Astrocyte (in vitro differentiated cells and primary cell): ENCODE measurements around the gene RRP1. TPM values are rescaled to one million over a fixed set of nuclear protein-coding genes. Genes with fewer than 3 reads are reported as not detected.

ENCODE experiments used
- DNase-seq: peaks from one replicate; pipeline ENCODE4 v3.0.0-alpha.2; 2010; ENCODE audit warnings: low read depth
- FAIRE-seq: peaks from 2 replicates; lab custom pipeline; 2011; peaks lifted over from hg19 to GRCh38; lab: Jason Lieb, UNC
- H2AFZ ChIP-seq: 2 replicates; pipeline ENCODE4 v1.6.0; 2012; ENCODE audit warnings: low read depth, low read length, inconsistent platforms
- H3K27ac ChIP-seq: 2 replicates; pipeline ENCODE4 v1.5.1; 2011; ENCODE audit warnings: low read depth, low read length, inconsistent platforms
- H3K27me3 ChIP-seq: 2 replicates; pipeline ENCODE4 v1.6.0; 2011; ENCODE audit warnings: low read length, inconsistent platforms; ENCODE audit not compliant: insufficient read depth
- H3K36me3 ChIP-seq: 2 replicates; pipeline ENCODE4 v1.5.1; 2011; ENCODE audit warnings: low read length, inconsistent platforms; ENCODE audit not compliant: insufficient read depth
- H3K4me1 ChIP-seq: 2 replicates; pipeline ENCODE4 v1.5.1; 2011; ENCODE audit warnings: low read length, inconsistent platforms; ENCODE audit not compliant: insufficient read depth
- H3K4me2 ChIP-seq: 2 replicates; pipeline ENCODE4 v1.6.0; 2012; ENCODE audit warnings: low read length, inconsistent platforms
- H3K4me3 ChIP-seq: 2 replicates; pipeline ENCODE4 v1.5.1; 2011; ENCODE audit warnings: low read depth, mild to moderate bottlenecking, low read length, inconsistent platforms; ENCODE audit not compliant: insufficient read depth
- H3K79me2 ChIP-seq: 2 replicates; pipeline ENCODE4 v1.6.0; 2012; ENCODE audit warnings: mild to moderate bottlenecking, low read length, inconsistent platforms; ENCODE audit not compliant: insufficient read depth
- H3K9ac ChIP-seq: 2 replicates; pipeline ENCODE4 v1.6.0; 2012; ENCODE audit warnings: mild to moderate bottlenecking, low read length, inconsistent platforms
- H3K9me3 ChIP-seq: 2 replicates; pipeline ENCODE4 v1.5.1; 2012; ENCODE audit warnings: low read depth, mild to moderate bottlenecking, low read length, inconsistent platforms; ENCODE audit not compliant: insufficient read depth
- H4K20me1 ChIP-seq: 2 replicates; pipeline ENCODE4 v1.6.0; 2012; ENCODE audit warnings: low read length, inconsistent platforms; ENCODE audit not compliant: insufficient read depth
- H3K27ac Mint-ChIP-seq: one replicate; pipeline ENCODE4 v1.8.0; 2021; ENCODE audit warnings: mild to moderate bottlenecking, mixed read lengths; ENCODE audit not compliant: unreplicated experiment
- H3K27me3 Mint-ChIP-seq: one replicate; pipeline ENCODE4 v1.8.0; 2021; ENCODE audit warnings: low read depth, mixed read lengths; ENCODE audit not compliant: unreplicated experiment
- H3K36me3 Mint-ChIP-seq: one replicate; pipeline ENCODE4 v1.8.0; 2021; ENCODE audit warnings: low read depth, mixed read lengths; ENCODE audit not compliant: unreplicated experiment
- H3K4me1 Mint-ChIP-seq: one replicate; pipeline ENCODE4 v1.8.0; 2021; ENCODE audit warnings: low read depth, mixed read lengths; ENCODE audit not compliant: unreplicated experiment
- H3K4me3 Mint-ChIP-seq: one replicate; pipeline ENCODE4 v1.8.0; 2021; ENCODE audit warnings: mild to moderate bottlenecking, moderate library complexity, mixed read lengths; ENCODE audit not compliant: unreplicated experiment
- H3K9me3 Mint-ChIP-seq: one replicate; pipeline ENCODE4 v1.8.0; 2021; ENCODE audit warnings: mild to moderate bottlenecking, mixed read lengths; ENCODE audit not compliant: unreplicated experiment
- CTCF ChIP-seq: IDR thresholded peaks from 2 replicates; pipeline ENCODE4 v1.5.1; 2011; ENCODE audit warnings: low read depth, mild to moderate bottlenecking, inconsistent platforms, low read length, moderate library complexity; ENCODE audit not compliant: insufficient read depth
- EZH2 ChIP-seq: IDR thresholded peaks from 2 replicates; pipeline ENCODE4 v1.6.1; 2012; ENCODE audit warnings: mild to moderate bottlenecking, low read length, inconsistent platforms; ENCODE audit not compliant: insufficient read depth
- total RNA-seq: library from RNA; stranded (reverse); gene quantifications from 2 replicates; pipeline ENCODE4 v1.2.1, GENCODE V29; 2021

The RRP1 gene
- total RNA-seq, 1 donor from 2014 or later = 24.9 TPM

- FAIRE-seq = peak; percentile 43
- no peak overlapping the region for H3K4me2 ChIP-seq
- DNase-seq = peak; percentile 45
- H3K9ac ChIP-seq = no peak overlapping the region
- no peak overlapping the region for H3K27ac ChIP-seq
- H3K9me3 Mint-ChIP-seq = peaks cover 2% of the 10 kb centered on the region
- H3K79me2 ChIP-seq = no peaks in the 10 kb centered on the region
- peaks cover 4% of the 10 kb centered on the region for H3K27me3 Mint-ChIP-seq
- H2AFZ ChIP-seq = no peak overlapping the region
- H3K4me3 Mint-ChIP-seq = no peak overlapping the region
- no peaks in the 10 kb centered on the region for H3K36me3 ChIP-seq
- H3K9me3 ChIP-seq = no peaks in the 10 kb centered on the region
- H3K4me1 ChIP-seq = peaks cover 9% of the 10 kb centered on the region
- TF ChIP-seq EZH2 = no peak
- TF ChIP-seq CTCF = no peak
- H3K36me3 Mint-ChIP-seq = peaks cover 3% of the 10 kb centered on the region
- peaks cover 5% of the 10 kb centered on the region for H3K4me1 Mint-ChIP-seq
- H3K27ac Mint-ChIP-seq = no peak overlapping the region
- no peaks in the 10 kb centered on the region for H4K20me1 ChIP-seq
- H3K4me3 ChIP-seq = no peak overlapping the region
- no peaks in the 10 kb centered on the region for H3K27me3 ChIP-seq
These were observed 35.2 kb downstream of the RRP1 start for GRCh38 chr21:43824333-43825241.

GRCh38 chr21:43825242-43825935 lies 36.0 kb downstream of the RRP1 start:
- Histone ChIP-seq H4K20me1 (no peaks in the 10 kb centered on the region), H3K4me2 (no peak overlapping the region), H3K9me3 (no peaks in the 10 kb centered on the region), H3K4me3 (no peak overlapping the region), H3K9ac (no peak overlapping the region), H3K4me1 (peaks cover 9% of the 10 kb centered on the region), H3K27me3 (peaks cover 2% of the 10 kb centered on the region), H3K27ac (no peak overlapping the region), H2AFZ (no peak overlapping the region), H3K36me3 (no peaks in the 10 kb centered on the region), H3K79me2 (no peaks in the 10 kb centered on the region)
- peaks cover under 1% of the 10 kb centered on the region for H3K36me3 Mint-ChIP-seq
- no peak for TF ChIP-seq CTCF
- H3K9me3 Mint-ChIP-seq = peaks cover 2% of the 10 kb centered on the region
- H3K27me3 Mint-ChIP-seq = peaks cover 6% of the 10 kb centered on the region
- peaks cover 5% of the 10 kb centered on the region for H3K4me1 Mint-ChIP-seq
- no peak overlapping the region for H3K4me3 Mint-ChIP-seq
- H3K27ac Mint-ChIP-seq = no peak overlapping the region
- DNase-seq = no peak
- no peak for FAIRE-seq
